ENCODE measurements around the gene TBCCD1.

Gene TBCCD1, protein sequence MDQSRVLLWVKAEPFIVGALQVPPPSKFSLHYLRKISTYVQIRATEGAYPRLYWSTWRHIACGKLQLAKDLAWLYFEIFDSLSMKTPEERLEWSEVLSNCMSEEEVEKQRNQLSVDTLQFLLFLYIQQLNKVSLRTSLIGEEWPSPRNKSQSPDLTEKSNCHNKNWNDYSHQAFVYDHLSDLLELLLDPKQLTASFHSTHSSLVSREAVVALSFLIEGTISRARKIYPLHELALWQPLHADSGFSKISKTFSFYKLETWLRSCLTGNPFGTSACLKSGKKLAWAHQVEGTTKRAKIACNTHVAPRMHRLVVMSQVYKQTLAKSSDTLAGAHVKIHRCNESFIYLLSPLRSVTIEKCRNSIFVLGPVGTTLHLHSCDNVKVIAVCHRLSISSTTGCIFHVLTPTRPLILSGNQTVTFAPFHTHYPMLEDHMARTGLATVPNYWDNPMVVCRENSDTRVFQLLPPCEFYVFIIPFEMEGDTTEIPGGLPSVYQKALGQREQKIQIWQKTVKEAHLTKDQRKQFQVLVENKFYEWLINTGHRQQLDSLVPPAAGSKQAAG

DNA sequence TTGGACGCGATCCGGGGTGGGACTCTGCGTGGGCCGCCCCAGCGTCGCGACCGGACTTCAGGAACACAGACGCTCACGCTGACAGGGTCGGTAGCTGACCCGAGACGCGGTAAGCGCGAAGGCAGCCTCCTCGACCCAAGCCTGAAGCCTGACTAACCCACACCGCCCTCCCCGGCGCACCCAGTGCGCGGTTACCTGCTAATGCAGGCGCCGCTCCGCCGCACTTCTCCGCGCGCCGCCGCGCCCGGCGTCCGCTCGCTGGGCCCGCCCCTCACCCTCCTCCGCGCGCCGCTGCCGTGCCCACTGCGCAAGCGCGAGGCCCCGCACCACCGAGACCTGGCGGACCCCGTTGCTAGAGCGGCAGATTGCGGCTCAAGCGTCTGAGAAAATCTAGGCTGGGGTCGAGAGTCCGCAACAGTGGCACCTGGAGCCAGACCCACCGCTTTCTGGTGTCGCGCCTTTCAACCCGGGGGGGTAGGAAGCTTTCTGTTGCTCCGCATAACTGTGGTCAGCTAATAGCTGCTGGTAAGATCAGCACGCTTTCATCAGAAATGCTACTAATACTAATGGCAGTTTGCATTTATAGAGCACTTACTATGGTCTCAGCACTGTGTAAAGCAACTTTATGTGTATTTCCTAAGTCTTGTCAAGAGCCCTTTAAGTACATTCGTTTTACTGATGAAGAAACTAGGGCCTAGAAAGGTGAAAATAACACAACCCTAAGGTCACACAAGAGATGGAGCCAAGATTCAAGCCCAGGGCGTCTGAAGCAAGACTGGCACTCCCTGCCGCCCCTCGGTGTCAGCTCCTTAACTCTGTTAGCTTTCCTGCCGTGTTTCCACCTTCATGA, at the start of gene TBCCD1:
TSS of gene TBCCD1 (minus strand) at position 268 of the 850 bp plus-strand sequence. CDS start 3,010 bp downstream, outside the sequence.
- peak; percentile 97 for DNase-seq (ENCODE audit: low read depth, low spot score)

DNA sequence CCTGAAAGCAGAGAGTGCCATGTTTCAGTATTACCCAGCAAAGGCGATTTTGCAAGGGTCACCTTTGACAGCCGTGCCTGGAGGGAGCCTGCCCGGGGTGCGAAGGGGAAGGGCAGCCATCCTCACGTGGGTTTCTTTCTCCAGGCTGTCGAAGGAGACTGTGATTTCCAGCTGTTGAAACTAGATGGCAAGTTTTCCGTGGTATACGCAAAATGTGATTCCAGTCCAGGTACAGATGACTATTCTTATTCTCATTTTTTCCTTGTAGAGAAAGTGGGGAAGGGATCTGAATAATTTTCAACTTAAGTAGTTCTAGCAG, 49.1 kb upstream of the TBCCD1 start:
- no peak for DNase-seq (ENCODE audit: low read depth, low spot score)

DNA sequence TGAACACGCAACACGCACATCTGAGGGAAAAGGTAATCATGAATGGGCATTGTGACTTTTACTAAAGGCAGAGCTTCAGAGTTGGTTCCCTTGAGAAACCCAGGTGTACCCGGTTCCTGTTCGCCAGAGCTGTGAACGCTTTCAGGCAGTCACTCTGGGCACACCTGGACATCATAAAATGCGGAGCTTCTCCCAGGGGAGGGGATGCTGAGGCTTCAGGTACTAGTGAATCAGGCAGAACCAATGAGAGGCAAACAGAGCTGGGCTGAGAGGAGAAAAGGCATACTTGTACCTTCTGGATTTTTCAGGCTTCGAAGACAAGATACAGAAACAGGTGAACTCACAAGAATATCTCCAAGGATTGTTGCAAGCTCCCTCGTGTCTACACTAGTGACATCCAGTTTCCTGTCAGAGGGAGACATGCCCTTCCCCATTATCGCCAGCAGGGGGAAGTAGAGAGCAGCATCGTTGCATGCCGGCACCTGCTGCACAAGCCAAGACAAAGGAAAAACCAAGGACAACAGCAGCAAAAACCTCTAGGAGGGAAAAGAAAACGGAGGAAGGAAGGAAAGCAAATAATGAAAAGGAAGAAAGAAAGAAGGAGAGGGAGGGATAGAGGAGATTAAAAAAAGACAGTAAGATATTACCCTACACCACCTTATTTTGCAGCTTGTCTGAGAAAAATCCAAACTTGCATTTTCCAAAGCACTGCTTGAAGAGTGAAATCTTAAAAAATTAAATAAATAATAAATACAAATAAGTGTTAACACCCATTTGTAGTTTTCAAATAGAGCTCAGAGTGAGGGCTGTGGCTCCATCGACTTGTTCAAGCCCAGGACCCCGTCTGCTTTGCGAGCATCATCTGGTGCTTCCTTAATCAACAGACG, 47.7 kb upstream of the TBCCD1 start:
- DNase-seq (ENCODE audit: low read depth, low spot score), result peak; percentile 87

DNA sequence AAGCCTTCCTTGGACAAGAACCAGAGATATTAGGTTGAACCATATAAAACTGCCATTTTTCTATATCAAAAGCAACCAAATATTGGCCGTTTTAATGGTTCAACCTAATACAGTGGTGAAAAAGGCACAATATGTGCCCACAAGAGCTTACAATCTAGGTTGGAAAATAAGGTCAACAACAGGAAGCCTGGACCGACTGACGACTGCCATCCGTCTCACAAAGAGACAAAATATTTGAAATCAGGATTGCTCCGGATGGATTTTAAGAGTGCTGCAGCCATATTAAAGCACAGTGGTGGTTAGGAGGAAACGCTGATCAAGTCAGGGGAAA, 47.1 kb upstream of the TBCCD1 start:
- DNase-seq (ENCODE audit: low read depth, low spot score), result no peak

DNA sequence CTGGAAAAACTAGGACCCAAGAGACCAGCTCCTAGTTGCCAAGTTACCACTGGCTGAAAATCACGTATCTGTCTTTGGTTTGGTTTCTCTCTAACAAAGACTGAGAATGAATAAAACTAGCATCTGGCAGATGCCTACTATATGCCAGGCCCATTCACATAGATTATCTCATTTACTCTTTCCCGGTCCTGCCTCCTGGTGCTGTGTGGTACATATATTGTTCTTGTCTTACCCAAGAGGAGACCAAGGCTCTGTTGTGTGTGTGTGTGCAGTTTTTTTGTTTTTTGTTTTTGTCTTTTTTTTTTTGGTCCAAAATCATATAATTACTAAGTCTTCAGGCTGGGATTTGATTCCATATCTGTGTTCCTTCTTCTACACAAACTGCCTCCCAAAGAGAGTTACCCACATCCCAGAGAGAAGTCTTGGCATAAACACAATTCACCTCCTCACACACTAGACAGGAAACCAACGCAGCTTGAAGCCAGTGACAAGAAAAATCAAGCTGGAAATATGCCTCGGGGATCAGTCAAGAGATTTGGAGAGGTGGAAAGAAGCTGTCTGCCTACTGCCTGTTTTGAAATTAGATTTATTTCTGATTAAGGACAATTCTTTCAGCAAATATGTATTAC, 46.6 kb upstream of the TBCCD1 start:
- no peak for DNase-seq (ENCODE audit: low read depth, low spot score)

DNA sequence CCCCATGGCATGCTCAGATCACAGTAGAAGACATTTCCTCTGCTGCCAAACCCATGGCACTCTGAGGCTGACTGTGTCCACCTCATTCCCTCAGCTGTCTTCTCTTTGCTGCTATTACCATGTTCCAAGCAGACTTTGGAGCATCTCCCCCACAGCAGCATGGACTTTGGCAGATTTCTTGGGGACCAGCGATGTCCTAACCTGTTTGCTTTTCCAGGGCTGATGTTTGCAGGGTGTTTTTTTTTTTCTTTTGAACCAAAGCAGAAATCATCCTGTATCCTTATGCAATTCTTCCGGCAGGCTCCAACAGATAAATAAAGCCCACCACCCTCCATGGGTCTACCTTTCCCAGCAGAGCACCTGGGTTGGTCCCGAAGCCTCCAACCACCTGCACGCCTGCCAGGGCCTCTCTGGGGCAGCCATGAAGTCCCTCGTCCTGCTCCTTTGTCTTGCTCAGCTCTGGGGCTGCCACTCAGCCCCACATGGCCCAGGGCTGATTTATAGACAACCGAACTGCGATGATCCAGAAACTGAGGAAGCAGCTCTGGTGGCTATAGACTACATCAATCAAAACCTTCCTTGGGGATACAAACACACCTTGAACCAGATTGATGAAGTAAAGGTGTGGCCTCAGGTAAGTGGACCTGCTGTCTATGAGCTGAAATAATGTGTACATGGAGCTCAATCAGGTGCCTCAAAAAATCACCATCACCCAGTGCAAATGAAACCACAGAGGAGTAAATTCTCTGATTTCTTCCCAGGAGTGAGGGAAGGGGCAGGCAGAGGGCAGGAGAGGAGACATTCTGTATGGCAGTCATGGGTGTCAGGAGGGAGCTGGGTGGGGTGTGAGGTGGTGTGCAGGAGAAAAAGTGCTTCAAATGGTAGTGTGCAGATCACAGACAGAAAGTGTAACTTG, 45.8 kb upstream of the TBCCD1 start, which contains the start of gene AHSG:
TSS of gene AHSG (plus strand) at position 340 of the 916 bp plus-strand sequence. CDS start at position 422, 82 bp downstream.
- no peak for DNase-seq (ENCODE audit: low read depth, low spot score)

DNA sequence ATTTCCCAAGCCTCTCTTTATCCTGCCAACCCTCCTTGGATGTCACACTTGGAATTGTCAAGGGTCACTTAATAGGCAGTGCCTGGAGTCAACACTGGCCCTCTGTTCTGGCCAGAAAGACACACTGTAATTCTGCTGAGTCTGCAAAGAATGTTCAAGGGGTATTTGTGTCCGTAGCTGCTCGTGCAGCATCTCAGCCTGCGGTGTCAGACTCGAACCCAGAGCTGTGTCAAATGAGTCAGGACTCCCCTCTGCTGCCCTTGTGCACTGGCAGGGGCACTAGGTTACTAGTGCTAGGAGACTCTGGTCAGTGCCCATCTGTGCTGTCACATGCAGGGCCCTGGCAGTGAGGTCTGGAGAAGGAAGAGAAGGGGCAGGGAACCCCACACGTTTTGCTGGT, 44.9 kb upstream of the TBCCD1 start:
- no peak for DNase-seq (ENCODE audit: low read depth, low spot score)

DNA sequence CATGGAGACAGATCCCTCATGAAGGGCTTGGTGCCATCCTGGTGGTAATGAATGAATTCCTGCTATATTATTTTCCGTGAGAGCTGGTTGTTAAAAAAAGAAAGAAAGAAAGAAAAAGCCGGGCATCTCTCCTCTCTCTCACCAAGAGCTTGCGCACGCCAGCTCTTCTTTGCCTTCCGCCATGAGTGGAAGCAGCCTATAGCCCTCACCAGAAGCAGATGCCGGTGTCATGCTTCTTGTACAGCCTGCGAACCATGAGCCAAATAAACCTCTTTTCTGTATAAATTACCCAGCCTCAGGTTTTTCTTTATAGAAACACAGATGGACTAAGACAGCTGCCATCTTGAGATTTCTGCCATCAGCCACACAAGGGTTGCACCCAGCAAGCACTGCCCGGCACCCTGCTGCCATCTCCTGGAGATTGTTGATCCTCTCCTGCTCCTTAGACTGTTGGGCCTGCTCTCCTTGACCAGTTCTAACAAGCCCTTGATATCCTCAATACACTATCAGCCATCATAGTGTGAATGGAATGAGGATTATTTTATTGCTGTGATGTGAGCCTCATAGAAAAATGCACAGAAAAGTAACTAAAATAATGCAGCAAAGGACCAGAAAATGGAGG, 42.2 kb upstream of the TBCCD1 start:
- no peak for DNase-seq (ENCODE audit: low read depth, low spot score)

DNA sequence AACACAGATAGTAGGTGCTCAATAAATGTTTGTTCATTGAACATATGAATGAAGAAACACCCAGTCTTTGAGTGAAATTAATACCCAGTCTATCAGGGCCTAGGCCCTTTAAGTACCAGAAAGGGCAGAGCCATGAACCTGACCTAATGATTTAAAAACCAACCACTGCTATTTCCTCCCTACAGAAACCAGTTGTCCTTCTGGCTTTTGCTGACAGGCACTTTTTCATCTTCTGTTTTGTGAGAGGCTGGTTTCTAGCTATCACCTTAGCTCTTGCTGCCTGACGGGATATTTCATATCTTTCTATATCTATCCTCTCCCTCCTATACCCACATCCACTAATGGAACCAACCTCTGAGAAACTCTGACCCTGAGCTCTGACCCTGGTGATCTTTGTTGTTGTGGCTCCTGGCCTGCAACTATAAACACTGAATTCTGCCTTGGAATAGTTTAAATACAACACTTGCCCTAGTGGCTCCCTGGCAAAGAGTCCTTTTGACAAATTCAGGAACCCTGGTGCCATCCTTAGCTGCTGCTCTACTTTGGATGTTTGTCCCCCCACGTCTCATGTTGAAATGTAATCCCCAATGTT, 41.6 kb upstream of the TBCCD1 start:
- DNase-seq (ENCODE audit: low read depth, low spot score), result no peak

DNA sequence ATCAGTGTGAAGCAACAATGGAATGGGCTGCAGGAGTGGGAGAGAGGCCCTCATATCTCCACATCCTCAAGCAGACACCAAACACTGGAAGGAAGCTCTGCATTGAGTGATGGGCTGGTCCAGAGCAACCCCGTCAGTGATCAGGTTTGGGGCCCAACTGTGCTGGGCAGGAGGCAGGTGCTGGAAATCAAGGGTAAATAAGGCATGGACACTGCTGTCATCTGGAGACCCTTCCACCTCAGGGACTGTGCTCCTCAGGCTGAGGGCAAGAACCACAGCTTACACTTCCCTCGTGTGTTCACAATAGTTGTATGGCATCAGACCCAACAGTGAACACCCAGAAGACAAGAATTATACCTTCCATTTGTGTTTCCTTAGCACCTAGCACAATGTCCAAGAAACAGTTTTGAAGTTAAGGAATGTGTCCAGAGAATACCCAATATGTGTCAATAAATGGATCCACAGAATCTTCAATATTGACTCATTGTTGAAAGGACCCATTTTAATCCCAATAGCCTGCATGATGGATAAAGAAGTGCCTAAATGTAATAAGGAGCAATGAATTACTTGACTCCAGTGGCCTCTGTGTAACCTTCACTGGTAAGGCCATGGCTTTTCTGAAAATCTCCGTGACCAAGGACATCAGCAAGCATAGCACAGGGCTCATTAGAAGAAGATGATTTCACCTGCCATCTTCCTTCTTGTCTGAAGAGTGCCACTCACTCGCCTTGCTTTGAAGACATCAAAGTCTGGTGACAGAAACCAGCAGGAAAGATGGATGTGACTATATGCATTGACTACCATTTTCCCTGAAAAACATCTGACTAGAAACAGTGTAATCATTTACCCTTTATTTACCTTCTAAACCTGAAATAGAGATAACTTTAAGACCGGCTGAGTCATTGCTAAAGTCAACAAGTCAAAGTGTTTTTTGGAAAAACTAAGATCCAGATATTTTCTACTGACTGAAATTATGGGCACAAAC, 38.7 kb upstream of the TBCCD1 start:
- no peak for DNase-seq (ENCODE audit: low read depth, low spot score)

DNA sequence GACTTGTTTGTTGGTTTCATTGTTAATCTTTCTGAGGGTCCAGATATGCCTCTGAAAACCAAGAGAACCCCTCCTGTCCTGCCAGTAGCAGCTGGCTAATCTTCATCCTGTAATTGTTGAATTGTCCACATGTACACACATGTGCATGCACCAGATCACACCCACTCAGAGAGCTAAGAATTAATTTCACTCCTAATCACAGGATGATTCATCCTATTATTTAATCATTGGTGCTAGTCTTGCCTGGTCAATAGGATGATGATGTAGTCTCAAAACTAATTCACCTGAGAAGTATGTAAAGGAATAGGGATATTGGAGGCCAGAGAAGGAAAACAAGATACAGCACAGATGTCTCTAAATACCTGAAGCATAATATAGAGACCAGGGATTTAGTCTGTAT, 37.9 kb upstream of the TBCCD1 start:
- no peak for DNase-seq (ENCODE audit: low read depth, low spot score)

DNA sequence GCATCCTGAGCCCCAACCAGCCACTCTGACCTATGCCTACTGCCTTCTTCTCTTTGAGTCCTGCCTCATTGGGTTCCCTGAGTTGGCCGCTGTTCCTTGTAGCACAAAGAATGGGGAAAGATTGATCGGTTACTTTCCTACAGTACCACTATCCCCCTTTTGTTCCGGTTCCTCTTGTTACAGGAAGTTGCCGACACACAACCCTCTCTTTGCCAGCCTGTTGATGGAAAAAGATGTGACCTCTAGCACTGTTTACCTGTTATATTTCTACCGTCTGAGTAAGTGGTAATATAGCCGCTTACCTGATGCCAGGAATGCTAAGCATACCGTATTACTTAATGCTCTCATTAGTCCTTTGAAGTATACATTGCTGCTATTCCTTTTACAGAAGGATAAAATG, 36.0 kb upstream of the TBCCD1 start:
- no peak for DNase-seq (ENCODE audit: low read depth, low spot score)

DNA sequence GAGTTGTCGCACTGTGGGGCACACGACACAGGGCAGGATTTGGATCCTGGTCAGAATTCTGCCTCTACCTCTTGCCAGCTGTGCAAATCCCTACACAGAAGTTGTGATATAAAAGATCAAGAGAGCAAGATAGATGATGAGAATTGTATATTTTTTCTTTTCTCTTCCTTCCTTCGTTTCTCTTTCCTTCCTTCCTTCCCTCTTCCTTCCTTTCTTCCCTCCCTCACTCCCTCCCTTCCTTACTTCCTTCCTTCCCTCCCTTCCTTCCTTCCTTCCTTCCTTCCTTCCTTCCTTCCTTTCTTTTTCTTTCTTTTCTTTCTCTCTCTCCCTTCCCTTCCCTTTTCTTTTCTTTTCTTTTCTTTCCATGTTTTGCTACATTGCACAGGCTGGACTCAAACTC, 33.8 kb upstream of the TBCCD1 start:
- DNase-seq (ENCODE audit: low read depth, low spot score), result no peak

DNA sequence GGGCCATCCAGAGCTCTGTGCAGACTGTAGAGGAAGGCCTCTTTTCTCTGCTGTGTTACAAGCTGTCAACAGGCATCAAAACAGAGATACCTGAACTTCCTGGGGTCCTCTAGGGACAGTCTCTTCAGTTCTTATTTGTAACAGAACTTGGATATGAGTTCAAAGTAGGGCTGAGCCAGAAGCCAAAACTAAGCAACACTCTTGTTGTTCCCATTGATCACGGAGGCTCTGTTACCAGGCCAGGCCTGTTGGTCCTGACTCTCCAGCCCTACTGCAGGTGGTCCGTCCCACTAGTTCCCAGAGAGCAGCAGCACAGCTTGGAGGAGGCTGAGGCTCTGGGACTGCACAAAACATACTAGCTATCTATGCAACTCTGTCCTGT, 32.6 kb upstream of the TBCCD1 start:
- no peak for DNase-seq (ENCODE audit: low read depth, low spot score)

DNA sequence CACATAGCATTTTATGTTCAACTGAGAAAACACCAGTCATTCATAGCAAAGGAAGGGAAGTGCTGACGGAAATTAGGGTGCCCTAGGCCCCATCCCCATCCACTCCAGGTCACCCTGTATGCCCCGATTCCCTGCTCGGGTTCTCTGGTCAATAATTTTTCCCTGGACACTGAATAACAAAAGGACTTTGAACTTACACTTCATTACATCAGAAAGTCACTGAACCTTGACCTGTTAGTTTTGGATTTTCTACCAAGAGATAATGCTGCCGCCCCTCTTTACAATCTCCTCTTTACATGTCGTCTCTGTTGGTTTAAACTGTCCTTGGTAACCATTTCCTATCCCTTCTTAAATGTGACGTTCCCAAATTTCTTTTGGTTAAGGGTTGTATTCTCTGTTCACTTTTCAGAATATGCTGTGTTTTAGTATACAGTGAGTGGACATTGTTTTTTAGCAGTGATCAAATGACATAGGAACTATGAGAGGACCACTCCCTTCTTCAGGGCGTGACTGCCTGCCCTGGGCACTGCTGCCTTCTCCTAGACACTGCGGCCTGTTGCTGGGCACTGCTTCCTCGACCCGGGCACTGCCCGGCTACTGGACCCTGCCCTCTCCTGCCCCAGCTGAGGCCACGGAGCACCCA, 32.1 kb upstream of the TBCCD1 start:
- DNase-seq (ENCODE audit: low read depth, low spot score), result no peak

DNA sequence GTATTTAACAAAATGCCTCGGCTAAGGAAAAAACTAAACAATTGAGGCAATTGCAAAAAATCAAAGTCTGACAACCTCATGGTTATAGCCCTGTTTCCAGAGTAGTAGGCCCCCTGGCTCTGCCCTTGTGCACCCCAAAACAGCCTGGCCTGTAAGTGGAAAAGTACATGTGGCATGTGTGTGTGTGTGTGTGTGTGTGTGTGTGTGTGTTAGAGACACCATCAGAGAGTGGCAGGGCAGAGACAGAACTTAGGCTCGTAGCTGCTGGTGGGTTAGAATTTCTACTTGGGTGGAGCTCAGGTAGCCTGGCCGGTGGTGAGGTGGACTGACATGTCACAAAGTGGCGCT, 31.6 kb upstream of the TBCCD1 start:
- DNase-seq (ENCODE audit: low read depth, low spot score), result no peak

DNA sequence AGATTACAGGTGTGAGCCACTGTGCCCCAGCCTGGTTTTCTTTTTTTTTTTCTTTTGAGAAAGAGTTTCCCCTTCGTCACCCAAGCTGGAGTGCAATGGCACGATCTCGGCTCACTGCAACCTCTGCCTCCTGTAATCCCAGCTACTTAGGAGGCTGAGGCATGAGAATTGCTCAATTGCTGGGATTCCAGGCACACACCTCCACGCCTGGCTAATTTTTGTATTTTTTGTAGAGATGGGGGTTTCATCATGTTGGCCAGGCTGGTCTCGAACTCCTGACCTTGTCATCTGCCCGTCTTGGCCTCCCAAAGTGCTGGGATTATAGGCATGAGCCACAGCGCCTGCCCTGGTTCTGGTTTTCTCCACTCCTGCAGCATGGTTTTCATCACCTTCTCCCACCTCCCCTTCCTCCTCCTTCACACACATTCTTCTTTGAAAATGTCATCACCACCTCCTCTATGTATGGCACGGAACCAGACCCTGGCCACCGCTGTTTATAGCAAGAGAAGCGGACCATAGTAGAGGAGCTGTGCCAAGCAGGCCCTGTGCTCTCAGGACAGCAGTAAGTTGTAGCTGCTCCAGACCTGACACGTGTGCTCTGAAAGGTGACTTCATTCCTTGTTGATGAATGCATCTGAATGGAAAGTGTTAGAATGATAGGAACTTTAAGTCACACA, 31.1 kb upstream of the TBCCD1 start:
- peak; percentile 91 for DNase-seq (ENCODE audit: low read depth, low spot score)

Data from astrocyte of the hippocampus (primary cell).